Prostate gland (tissue), 2 donors: ENCODE data around the gene SYNE1. TPM values are rescaled to one million over a fixed set of nuclear protein-coding genes. Genes with fewer than 3 reads are reported as not detected.

ENCODE experiments used
- DNase-seq: peaks from one replicate; pipeline ENCODE4 v3.0.0-alpha.2; 2019; ENCODE audit warnings: low spot score
- H3K27ac ChIP-seq, 2 donors: fragments of 200-600 bp; sonication (generic); 2 replicates each; pipeline ENCODE4 v1.5.1; 2017 to 2019
- H3K27me3 ChIP-seq: fragments of 200-600 bp; sonication (generic); replicated peaks from 2 replicates; pipeline ENCODE4 v1.5.1; 2019; ENCODE audit not compliant: insufficient read depth
- H3K36me3 ChIP-seq, 2 donors: fragments of 200-600 bp; sonication (generic); 1 replicate in 1 of 2; 2 replicates in 1 of 2; pipeline versions ENCODE4 v1.5.1 to v1.8.1; 2017 to 2019
- H3K4me1 ChIP-seq: fragments of 200-600 bp; sonication (generic); replicated peaks from 2 replicates; pipeline ENCODE4 v1.5.1; 2019
- H3K4me3 ChIP-seq, 2 donors: fragments of 200-600 bp; sonication (generic); 2 replicates each; pipeline ENCODE4 v1.5.1; 2017 to 2019
- H3K9me3 ChIP-seq: fragments of 200-600 bp; sonication (generic); 2 replicates; pipeline ENCODE4 v1.5.1; 2017
- POLR2A ChIP-seq: fragments of 450-650 bp; IDR thresholded peaks from one replicate; pipeline ENCODE4 v1.6.1; 2016; ENCODE audit warnings: antibody characterized with exemption, mild to moderate bottlenecking
- POLR2AphosphoS5 ChIP-seq: sonication (generic); formaldehyde crosslinking; IDR thresholded peaks from one replicate; pipeline ENCODE4 v1.6.1; 2017; ENCODE audit warnings: antibody characterized with exemption
- WGBS: methylation state at CpG from one replicate; pipeline ENCODE4 v1.1.5; 2018; 5-methylcytosine and 5-hydroxymethylcytosine counted together
- intact Hi-C: fragments of 100-400 bp; cut with DNase I; formaldehyde crosslinking; loops from one replicate; pipeline ENCODE4 v1.14.2; 2022
- total RNA-seq, 2 donors: library from RNA; depleted of rRNA; stranded (reverse); fragments of >200 nt; gene quantifications; one replicate each; pipeline ENCODE4 v1.1.0, GENCODE V29; 2016
- TF ChIP-seq, protein P1 (sequence below), 4 experiments: fragments of 200-600 bp in 2 of 4; fragments of 450-650 bp in 2 of 4; sonication (generic) in 2 of 4; IDR thresholded peaks; 1 replicate in 3 of 4; 2 replicates in 1 of 4; pipeline ENCODE4 v1.5.1; 2016 to 2019; ENCODE audit warnings: antibody characterized with exemption in 4 of 4, mild to moderate bottlenecking in 2 of 4, moderate library complexity in 2 of 4

SYNE1 gene
- total RNA-seq, 2 donors from 2014 or later = 36.5 to 154 TPM

DNA sequence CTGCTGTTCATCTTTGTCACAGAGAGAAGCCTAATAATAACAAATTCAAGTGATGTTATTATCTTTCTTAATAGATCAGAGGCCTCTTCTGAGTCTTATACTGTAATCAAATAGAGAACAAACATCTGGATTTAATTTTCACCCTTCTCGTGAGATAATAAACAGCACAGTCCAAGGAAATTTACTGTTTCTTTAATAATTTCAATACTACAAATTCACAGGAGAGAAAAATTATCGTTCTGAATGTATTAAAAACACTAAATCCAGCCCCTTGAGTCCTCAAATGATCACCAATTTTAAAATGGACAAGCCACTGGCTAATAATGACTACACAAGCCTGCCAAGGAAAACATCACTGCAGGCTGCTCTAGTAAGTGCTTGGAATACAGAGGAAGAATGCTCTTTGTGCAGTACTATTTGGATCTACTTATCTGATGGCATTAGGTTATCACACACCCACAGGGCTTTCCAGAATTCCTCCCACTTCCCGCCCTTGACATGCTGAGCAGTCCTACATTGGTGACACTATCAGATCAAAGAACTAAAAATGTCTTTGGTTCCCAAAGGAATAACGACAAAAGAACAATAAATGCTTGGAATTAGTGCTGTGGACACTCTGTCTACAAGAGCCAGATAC, 38.1 kb downstream of the SYNE1 start:
- DNase-seq = no peak
- Histone ChIP-seq H3K4me3 (no peak overlapping the region), H3K36me3 (no peaks in the 10 kb centered on the region), H3K27ac (no peak overlapping the region), H3K27me3 (no peaks in the 10 kb centered on the region), H3K4me1 (no peaks in the 10 kb centered on the region), H3K9me3 (no peaks in the 10 kb centered on the region)
- intact Hi-C loops = no loop called here
- TF ChIP-seq, protein P1, sequence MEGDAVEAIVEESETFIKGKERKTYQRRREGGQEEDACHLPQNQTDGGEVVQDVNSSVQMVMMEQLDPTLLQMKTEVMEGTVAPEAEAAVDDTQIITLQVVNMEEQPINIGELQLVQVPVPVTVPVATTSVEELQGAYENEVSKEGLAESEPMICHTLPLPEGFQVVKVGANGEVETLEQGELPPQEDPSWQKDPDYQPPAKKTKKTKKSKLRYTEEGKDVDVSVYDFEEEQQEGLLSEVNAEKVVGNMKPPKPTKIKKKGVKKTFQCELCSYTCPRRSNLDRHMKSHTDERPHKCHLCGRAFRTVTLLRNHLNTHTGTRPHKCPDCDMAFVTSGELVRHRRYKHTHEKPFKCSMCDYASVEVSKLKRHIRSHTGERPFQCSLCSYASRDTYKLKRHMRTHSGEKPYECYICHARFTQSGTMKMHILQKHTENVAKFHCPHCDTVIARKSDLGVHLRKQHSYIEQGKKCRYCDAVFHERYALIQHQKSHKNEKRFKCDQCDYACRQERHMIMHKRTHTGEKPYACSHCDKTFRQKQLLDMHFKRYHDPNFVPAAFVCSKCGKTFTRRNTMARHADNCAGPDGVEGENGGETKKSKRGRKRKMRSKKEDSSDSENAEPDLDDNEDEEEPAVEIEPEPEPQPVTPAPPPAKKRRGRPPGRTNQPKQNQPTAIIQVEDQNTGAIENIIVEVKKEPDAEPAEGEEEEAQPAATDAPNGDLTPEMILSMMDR (IDR thresholded peaks at IDR 0.05) = no peak
- TF ChIP-seq POLR2A = no peak
- no peak for TF ChIP-seq POLR2AphosphoS5
- 43% methylated on average over 4 of the region's 4 CpGs for WGBS

DNA sequence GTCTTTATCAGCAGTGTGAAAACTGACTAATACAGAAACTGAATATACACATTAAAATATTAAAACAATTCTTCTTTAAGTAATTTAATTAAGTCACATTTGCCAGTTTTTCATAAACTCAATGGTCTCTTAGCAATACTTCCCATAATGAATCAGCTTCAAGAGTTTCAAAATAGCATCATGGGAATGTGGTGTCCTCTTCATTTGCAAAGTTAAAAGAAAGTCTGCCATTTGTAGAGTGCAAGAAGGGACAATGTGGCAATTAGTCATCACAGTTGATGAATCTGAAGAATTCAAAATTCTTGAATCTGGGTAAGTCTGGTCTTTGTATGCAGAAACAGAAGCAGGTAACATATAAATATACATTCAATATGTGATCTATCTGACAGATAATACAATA, 38.7 kb downstream of the SYNE1 start:
- intact Hi-C loops = no loop called here
- no peaks in the 10 kb centered on the region for H3K36me3 ChIP-seq
- DNase-seq = no peak
- no peak overlapping the region for H3K4me3 ChIP-seq
- H3K9me3 ChIP-seq = no peaks in the 10 kb centered on the region
- no peaks in the 10 kb centered on the region for H3K4me1 ChIP-seq
- TF ChIP-seq POLR2A (no peak), POLR2AphosphoS5 (no peak)
- TF ChIP-seq, protein P1 (IDR thresholded peaks at IDR 0.05) = no peak
- no peaks in the 10 kb centered on the region for H3K27me3 ChIP-seq
- no peak overlapping the region for H3K27ac ChIP-seq

DNA sequence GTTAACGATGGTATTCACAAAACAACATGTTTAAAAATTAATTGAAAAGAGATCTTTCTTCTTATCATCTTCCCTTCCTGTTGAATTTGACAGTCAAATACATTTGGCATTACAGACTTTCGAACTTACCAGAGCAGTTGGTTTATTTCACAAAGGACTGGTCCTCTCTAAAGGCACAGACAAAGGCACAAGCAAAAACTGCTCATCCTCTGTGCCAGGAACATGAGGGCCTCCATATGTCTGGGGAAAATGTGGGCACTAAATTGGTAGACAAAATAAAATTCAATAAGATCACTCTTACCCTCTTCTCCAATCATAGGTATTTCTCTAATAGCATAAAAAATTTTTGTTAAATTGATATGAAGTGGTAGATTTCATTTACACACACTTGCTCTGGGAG, 40.4 kb downstream of the SYNE1 start:
- no peak overlapping the region for H3K27ac ChIP-seq
- intact Hi-C loops = no loop called here
- no peaks in the 10 kb centered on the region for H3K4me1 ChIP-seq
- H3K27me3 ChIP-seq = no peaks in the 10 kb centered on the region
- H3K36me3 ChIP-seq = no peaks in the 10 kb centered on the region
- TF ChIP-seq POLR2A (no peak), POLR2AphosphoS5 (no peak)
- TF ChIP-seq, protein P1 (IDR thresholded peaks at IDR 0.05) = no peak
- H3K9me3 ChIP-seq = no peaks in the 10 kb centered on the region
- WGBS = 77% methylated on average over 2 of the region's 2 CpGs
- no peak overlapping the region for H3K4me3 ChIP-seq
- DNase-seq = no peak

DNA sequence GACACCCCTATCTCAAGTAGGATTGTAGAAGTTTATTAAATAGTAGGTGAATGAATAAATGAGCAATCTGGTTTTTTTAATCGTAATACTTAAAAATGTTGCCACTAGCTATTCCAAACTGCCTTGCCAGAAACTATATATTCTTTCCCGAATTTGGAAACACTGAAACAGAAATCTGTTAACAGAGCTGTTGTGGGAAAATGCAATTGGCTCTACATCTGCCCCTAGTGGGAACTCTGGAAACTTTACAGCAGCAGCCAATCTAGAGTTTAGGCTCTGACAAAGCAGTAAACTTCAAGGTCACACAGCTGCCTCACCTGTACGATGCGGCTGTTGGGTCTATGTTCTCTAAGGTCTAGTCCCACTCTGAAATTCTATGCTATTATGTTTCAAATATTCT, 41.7 kb downstream of the SYNE1 start:
- WGBS = 52% methylated on average over 4 of the region's 4 CpGs
- no peak for DNase-seq
- intact Hi-C loops = no loop called here
- H3K4me3 ChIP-seq = no peak overlapping the region
- H3K4me1 ChIP-seq = no peaks in the 10 kb centered on the region
- H3K36me3 ChIP-seq = no peaks in the 10 kb centered on the region
- TF ChIP-seq, protein P1 (IDR thresholded peaks at IDR 0.05) = no peak
- no peak for TF ChIP-seq POLR2AphosphoS5
- no peak for TF ChIP-seq POLR2A
- H3K9me3 ChIP-seq = no peaks in the 10 kb centered on the region
- no peak overlapping the region for H3K27ac ChIP-seq
- no peaks in the 10 kb centered on the region for H3K27me3 ChIP-seq

DNA sequence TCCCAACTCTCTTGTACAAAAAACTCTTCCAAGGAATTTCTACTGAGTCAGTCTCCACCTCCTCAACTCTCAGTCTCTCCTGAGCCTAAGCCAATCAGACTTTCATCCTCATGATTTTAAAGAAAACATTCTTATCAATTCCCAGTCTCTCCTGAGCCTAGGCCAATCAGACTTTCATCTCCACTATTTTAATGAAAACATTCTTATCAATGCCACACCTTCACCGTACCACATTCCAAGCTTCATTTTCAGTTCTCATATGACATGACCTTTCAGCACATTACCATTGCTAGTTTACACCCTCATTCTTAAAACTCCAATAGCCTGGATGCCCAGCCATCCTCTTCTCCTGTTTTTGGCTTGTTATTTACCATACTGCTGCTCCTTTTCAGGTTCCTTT, 42.5 kb downstream of the SYNE1 start:
- no peak for DNase-seq
- TF ChIP-seq, protein P1 (IDR thresholded peaks at IDR 0.05) = no peak
- no peak for TF ChIP-seq POLR2A
- TF ChIP-seq POLR2AphosphoS5 = no peak
- Histone ChIP-seq H3K4me1 (no peaks in the 10 kb centered on the region), H3K27ac (no peak overlapping the region), H3K27me3 (no peaks in the 10 kb centered on the region), H3K9me3 (no peaks in the 10 kb centered on the region), H3K4me3 (no peak overlapping the region), H3K36me3 (no peaks in the 10 kb centered on the region)
- WGBS = 87% methylated on average over 1 of the region's 1 CpG
- intact Hi-C loops = no loop called here
